GM18907 (cell line): ENCODE results near the gene DDX25.

ENCODE experiments used
- ATAC-seq: cut with Tn5 transposase; IDR thresholded peaks from one replicate; pipeline ENCODE4 v1.9.1; 2021; ENCODE audit warnings: mild to moderate bottlenecking, moderate library complexity; ENCODE audit not compliant: unreplicated experiment

DDX25 gene

DNA sequence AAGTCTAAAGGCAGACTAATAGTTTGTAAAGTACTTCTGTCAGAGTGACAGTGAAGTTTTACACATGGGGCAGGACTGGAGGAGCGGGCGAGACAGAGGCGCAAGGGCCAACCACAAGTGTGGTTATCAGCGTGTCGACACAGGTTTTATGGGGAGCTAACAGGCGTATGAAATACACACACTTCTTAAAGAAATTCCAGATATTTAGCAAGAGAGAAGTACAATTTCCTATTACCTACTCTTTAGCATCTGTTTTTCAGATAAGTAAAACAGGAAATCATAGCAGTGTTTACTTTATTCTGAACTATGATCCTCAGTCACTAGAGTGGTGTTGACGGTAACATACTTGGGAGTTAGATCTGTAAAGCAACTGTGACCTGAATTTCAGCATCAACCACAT lies 64.0 kb downstream of the DDX25 start:
- no peak for ATAC-seq

DNA sequence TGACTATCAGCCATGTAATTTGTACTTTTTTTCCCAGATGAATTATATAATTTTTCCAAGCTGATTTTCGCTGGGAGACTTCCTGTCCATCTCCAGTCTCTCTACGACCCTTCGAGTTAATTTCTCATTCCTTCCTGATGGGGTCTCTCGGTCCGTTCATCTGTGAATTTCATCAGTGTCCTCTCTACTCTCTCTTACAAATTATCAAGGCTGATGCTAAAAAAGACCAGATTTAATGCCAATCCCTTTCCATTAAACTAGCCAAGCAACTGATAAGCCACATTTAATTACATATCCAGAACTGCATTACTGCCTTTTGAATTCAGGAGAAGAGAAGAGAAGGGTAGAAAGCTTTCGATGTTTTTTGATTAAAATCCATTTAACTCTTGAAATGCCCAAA lies 67.3 kb downstream of the DDX25 start:
- ATAC-seq = no peak

GRCh38 chr11:125974284-125974683 lies 70.0 kb downstream of the DDX25 start:
- no peak for ATAC-seq

DNA sequence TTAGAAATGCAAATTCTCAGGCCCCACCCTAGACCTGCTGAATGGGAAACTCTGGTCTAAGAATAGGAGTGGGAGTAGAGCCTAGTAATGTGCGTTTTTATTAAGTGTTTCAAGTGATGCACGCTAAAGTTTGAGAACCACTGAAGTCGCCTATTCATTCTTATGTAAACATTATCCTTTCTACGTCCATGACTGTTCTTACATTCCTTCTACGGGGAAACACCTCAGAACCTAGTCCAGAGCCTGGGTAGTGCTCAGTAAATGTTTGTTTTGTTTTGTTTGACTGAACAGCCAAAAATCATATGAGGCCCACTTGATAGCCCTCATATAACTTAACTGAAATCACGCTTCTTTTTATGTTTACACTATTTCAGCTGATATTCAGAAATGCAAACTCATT lies 71.3 kb downstream of the DDX25 start:
- ATAC-seq = no peak

GRCh38 chr11:125976156-125976555 lies 71.8 kb downstream of the DDX25 start:
- ATAC-seq = no peak

- ATAC-seq = no peak
Measured at GRCh38 chr11:125977333-125977732, 73.0 kb downstream of the DDX25 start.

GRCh38 chr11:125978181-125978716 lies 73.9 kb downstream of the DDX25 start:
- ATAC-seq = no peak
